WTC11 (cell line): ENCODE measurements around the gene DISP2. TPM values are rescaled to one million over a fixed set of nuclear protein-coding genes. Genes with fewer than 3 reads are reported as not detected.

Source experiments
- ATAC-seq: fragments of 200-7000 bp; cut with Tn5 transposase; 2 replicates; pipeline ENCODE4 v1.10.0; 2021; ENCODE audit warnings: mild to moderate bottlenecking, moderate library complexity
- CTCF ChIA-PET: fragments of 300-600 bp; sonication (Branson Sonifier 250); formaldehyde crosslinking; loops from one replicate; lab custom pipeline; 2021; ENCODE audit warnings: antibody characterized with exemption; lab: Charles Lee
- POLR2A ChIA-PET: fragments of 350-600 bp; sonication (Branson Sonifier 250); formaldehyde crosslinking; loops from one replicate; lab custom pipeline; 2021; ENCODE audit warnings: antibody characterized with exemption; lab: Charles Lee
- DNase-seq: peaks from one replicate; pipeline ENCODE4 v3.0.0; 2021; ENCODE audit warnings: low spot score
- H3K27ac Mint-ChIP-seq: 2 replicates; pipeline ENCODE4 v1.8.0; 2021; ENCODE audit warnings: mixed read lengths
- H3K27me3 Mint-ChIP-seq: 2 replicates; pipeline ENCODE4 v1.8.0; 2021; ENCODE audit warnings: low read depth, mild to moderate bottlenecking, moderate library complexity, mixed read lengths
- H3K36me3 Mint-ChIP-seq: 2 replicates; pipeline ENCODE4 v1.8.0; 2021; ENCODE audit warnings: mixed read lengths
- H3K4me1 Mint-ChIP-seq: 2 replicates; pipeline ENCODE4 v1.8.0; 2022; ENCODE audit warnings: mixed read lengths
- H3K4me3 Mint-ChIP-seq: 2 replicates; pipeline ENCODE4 v1.8.0; 2021; ENCODE audit warnings: mild to moderate bottlenecking, moderate library complexity, mixed read lengths
- H3K9me3 Mint-ChIP-seq: 2 replicates; pipeline ENCODE4 v1.8.0; 2021; ENCODE audit warnings: mixed read lengths
- ATF1 ChIP-seq: sonication (generic); formaldehyde crosslinking; IDR thresholded peaks from 2 replicates; pipeline ENCODE4 v1.8.1; 2023; ENCODE audit warnings: mild to moderate bottlenecking, moderate library complexity, missing genetic modification reagents
- ATF2 ChIP-seq: sonication (generic); formaldehyde crosslinking; IDR thresholded peaks from 2 replicates; pipeline ENCODE4 v1.8.1; 2022; ENCODE audit warnings: low read depth, missing genetic modification reagents, borderline replicate concordance
- CREM ChIP-seq: sonication (generic); formaldehyde crosslinking; IDR thresholded peaks from 2 replicates; pipeline ENCODE4 v1.8.1; 2022; ENCODE audit warnings: mild to moderate bottlenecking, missing genetic modification reagents, moderate library complexity
- CTCF ChIP-seq: fragments of 200-600 bp; IDR thresholded peaks from 2 replicates; pipeline ENCODE4 v1.8.0; 2022; ENCODE audit warnings: antibody characterized with exemption
- ELF4 ChIP-seq: sonication (generic); formaldehyde crosslinking; IDR thresholded peaks from 2 replicates; pipeline ENCODE4 v1.8.1; 2022; ENCODE audit warnings: low read depth, mild to moderate bottlenecking, moderate library complexity, missing genetic modification reagents
- GABPB1 ChIP-seq: sonication (generic); formaldehyde crosslinking; IDR thresholded peaks from 2 replicates; pipeline ENCODE4 v1.8.1; 2023; ENCODE audit warnings: mild to moderate bottlenecking, missing genetic modification reagents
- GTF2I ChIP-seq: fragments of 250-450 bp; sonication (Bioruptor Pico); conservative IDR thresholded peaks from 2 replicates; pipeline ENCODE4 v1.4.0; 2021; ENCODE audit warnings: mild to moderate bottlenecking
- MXD4 ChIP-seq: fragments of 250-450 bp; sonication (Bioruptor Pico); IDR thresholded peaks from 2 replicates; pipeline ENCODE4 v1.8.0; 2021; ENCODE audit warnings: mild to moderate bottlenecking, moderate library complexity, borderline replicate concordance
- MYBL2 ChIP-seq: sonication (generic); formaldehyde crosslinking; IDR thresholded peaks from 2 replicates; pipeline ENCODE4 v1.8.1; 2023; ENCODE audit warnings: mild to moderate bottlenecking, moderate library complexity, missing genetic modification reagents
- NFATC4 ChIP-seq: fragments of 250-450 bp; sonication (Bioruptor Pico); IDR thresholded peaks from 2 replicates; pipeline ENCODE4 v1.9.0; 2021; ENCODE audit warnings: mild to moderate bottlenecking
- SMAD3 ChIP-seq: sonication (generic); formaldehyde crosslinking; IDR thresholded peaks from 2 replicates; pipeline ENCODE4 v1.8.0; 2022; ENCODE audit warnings: missing genetic modification reagents, mild to moderate bottlenecking, borderline replicate concordance
- SMAD4 ChIP-seq: sonication (generic); formaldehyde crosslinking; IDR thresholded peaks from 2 replicates; pipeline ENCODE4 v1.8.0; 2022; ENCODE audit warnings: mild to moderate bottlenecking, missing genetic modification reagents
- SP1 ChIP-seq: sonication (generic); formaldehyde crosslinking; conservative IDR thresholded peaks from 2 replicates; pipeline ENCODE4 v1.8.1; 2022; ENCODE audit warnings: missing genetic modification reagents
- TCF7 ChIP-seq: sonication (generic); formaldehyde crosslinking; IDR thresholded peaks from 2 replicates; pipeline ENCODE4 v1.8.0; 2022; ENCODE audit warnings: mild to moderate bottlenecking, low read depth, missing genetic modification reagents, moderate library complexity
- TEAD1 ChIP-seq: sonication (generic); formaldehyde crosslinking; IDR thresholded peaks from 2 replicates; pipeline ENCODE4 v1.8.0; 2022; ENCODE audit warnings: mild to moderate bottlenecking, missing genetic modification reagents
- ZNF263 ChIP-seq: sonication (generic); formaldehyde crosslinking; IDR thresholded peaks from 2 replicates; pipeline ENCODE4 v1.8.1; 2022; ENCODE audit warnings: low read depth, mild to moderate bottlenecking, moderate library complexity, missing genetic modification reagents
- total RNA-seq: library from RNA; stranded (reverse); gene quantifications from 3 replicates; pipeline ENCODE4 v1.2.3, GENCODE V29; 2021
- TF ChIP-seq, protein P1 (sequence below): sonication (generic); formaldehyde crosslinking; IDR thresholded peaks from 2 replicates; pipeline ENCODE4 v1.8.1; 2023; ENCODE audit warnings: mild to moderate bottlenecking, missing genetic modification reagents
- TF ChIP-seq, protein P2 (sequence below): fragments of 250-450 bp; sonication (Bioruptor Pico); IDR thresholded peaks from 2 replicates; pipeline ENCODE4 v1.9.0; 2021; ENCODE audit warnings: mild to moderate bottlenecking, borderline replicate concordance
- TF ChIP-seq, protein P3 (sequence below): sonication (generic); formaldehyde crosslinking; IDR thresholded peaks from 2 replicates; pipeline ENCODE4 v1.8.0; 2022; ENCODE audit warnings: mild to moderate bottlenecking, missing genetic modification reagents
- TF ChIP-seq, protein P4 (sequence below): fragments of 250-450 bp; sonication (Bioruptor Pico); IDR thresholded peaks from 2 replicates; pipeline ENCODE4 v1.8.0; 2021; ENCODE audit warnings: mild to moderate bottlenecking

The DISP2 gene
- total RNA-seq, 1 experiment from 2014 or later: 3.5 TPM

DNA sequence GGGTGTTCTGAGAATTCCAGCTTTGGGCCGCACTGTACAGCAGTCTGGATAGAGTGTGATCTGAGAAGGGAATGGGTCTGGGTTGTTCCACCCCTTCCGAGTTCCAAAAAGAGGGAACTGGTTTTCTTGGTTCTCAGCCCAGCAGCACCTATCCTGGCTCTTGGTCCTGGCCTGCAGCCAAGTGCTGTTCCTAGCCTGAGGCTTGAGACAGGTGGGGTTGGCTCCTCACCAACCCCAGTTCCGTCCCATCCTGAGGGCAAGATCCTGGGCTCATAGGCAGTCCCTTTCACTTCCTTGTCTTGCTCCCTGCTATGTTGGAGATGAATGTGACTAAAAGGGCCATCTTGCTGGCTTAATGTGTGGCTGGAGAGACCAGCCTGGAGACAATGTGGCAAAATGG is 62.8 kb downstream of the DISP2 start:
- peak overlapping the region; percentile 51 for H3K27ac Mint-ChIP-seq
- H3K4me1 Mint-ChIP-seq: peaks cover 14% of the 10 kb centered on the region
- DNase-seq: no peak
- ChIA-PET CTCF (interaction anchor here (1.0 to 8.5 kb wide), 12 partner anchors 15 to 473 kb away, joined by 3 to 98 read pairs (median 6); partner anchors contain the start of genes BAHD1, CCDC9B, DISP2 and IVD), POLR2A (interaction anchor here (1.6 kb wide), 1 partner anchor 82 kb away, joined by 6 read pairs; no protein-coding TSS in a partner anchor)
- TF ChIP-seq MYBL2 (CRISPR knock-in tag): no peak
- TF ChIP-seq TCF7: no peak
- TF ChIP-seq ZNF263 (CRISPR knock-in tag): no peak
- TF ChIP-seq CREM (CRISPR knock-in tag): no peak
- no peak for TF ChIP-seq GTF2I (CRISPR knock-in tag)
- TF ChIP-seq, protein P1, sequence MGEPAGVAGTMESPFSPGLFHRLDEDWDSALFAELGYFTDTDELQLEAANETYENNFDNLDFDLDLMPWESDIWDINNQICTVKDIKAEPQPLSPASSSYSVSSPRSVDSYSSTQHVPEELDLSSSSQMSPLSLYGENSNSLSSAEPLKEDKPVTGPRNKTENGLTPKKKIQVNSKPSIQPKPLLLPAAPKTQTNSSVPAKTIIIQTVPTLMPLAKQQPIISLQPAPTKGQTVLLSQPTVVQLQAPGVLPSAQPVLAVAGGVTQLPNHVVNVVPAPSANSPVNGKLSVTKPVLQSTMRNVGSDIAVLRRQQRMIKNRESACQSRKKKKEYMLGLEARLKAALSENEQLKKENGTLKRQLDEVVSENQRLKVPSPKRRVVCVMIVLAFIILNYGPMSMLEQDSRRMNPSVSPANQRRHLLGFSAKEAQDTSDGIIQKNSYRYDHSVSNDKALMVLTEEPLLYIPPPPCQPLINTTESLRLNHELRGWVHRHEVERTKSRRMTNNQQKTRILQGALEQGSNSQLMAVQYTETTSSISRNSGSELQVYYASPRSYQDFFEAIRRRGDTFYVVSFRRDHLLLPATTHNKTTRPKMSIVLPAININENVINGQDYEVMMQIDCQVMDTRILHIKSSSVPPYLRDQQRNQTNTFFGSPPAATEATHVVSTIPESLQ (CRISPR knock-in tag): no peak
- TF ChIP-seq, protein P2, sequence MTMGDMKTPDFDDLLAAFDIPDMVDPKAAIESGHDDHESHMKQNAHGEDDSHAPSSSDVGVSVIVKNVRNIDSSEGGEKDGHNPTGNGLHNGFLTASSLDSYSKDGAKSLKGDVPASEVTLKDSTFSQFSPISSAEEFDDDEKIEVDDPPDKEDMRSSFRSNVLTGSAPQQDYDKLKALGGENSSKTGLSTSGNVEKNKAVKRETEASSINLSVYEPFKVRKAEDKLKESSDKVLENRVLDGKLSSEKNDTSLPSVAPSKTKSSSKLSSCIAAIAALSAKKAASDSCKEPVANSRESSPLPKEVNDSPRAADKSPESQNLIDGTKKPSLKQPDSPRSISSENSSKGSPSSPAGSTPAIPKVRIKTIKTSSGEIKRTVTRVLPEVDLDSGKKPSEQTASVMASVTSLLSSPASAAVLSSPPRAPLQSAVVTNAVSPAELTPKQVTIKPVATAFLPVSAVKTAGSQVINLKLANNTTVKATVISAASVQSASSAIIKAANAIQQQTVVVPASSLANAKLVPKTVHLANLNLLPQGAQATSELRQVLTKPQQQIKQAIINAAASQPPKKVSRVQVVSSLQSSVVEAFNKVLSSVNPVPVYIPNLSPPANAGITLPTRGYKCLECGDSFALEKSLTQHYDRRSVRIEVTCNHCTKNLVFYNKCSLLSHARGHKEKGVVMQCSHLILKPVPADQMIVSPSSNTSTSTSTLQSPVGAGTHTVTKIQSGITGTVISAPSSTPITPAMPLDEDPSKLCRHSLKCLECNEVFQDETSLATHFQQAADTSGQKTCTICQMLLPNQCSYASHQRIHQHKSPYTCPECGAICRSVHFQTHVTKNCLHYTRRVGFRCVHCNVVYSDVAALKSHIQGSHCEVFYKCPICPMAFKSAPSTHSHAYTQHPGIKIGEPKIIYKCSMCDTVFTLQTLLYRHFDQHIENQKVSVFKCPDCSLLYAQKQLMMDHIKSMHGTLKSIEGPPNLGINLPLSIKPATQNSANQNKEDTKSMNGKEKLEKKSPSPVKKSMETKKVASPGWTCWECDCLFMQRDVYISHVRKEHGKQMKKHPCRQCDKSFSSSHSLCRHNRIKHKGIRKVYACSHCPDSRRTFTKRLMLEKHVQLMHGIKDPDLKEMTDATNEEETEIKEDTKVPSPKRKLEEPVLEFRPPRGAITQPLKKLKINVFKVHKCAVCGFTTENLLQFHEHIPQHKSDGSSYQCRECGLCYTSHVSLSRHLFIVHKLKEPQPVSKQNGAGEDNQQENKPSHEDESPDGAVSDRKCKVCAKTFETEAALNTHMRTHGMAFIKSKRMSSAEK (CRISPR knock-in tag): no peak
- TF ChIP-seq ATF1: no peak
- TF ChIP-seq, protein P3, sequence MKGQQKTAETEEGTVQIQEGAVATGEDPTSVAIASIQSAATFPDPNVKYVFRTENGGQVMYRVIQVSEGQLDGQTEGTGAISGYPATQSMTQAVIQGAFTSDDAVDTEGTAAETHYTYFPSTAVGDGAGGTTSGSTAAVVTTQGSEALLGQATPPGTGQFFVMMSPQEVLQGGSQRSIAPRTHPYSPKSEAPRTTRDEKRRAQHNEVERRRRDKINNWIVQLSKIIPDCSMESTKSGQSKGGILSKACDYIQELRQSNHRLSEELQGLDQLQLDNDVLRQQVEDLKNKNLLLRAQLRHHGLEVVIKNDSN (CRISPR knock-in tag): no peak
- no peak for TF ChIP-seq MXD4
- TF ChIP-seq, protein P4, sequence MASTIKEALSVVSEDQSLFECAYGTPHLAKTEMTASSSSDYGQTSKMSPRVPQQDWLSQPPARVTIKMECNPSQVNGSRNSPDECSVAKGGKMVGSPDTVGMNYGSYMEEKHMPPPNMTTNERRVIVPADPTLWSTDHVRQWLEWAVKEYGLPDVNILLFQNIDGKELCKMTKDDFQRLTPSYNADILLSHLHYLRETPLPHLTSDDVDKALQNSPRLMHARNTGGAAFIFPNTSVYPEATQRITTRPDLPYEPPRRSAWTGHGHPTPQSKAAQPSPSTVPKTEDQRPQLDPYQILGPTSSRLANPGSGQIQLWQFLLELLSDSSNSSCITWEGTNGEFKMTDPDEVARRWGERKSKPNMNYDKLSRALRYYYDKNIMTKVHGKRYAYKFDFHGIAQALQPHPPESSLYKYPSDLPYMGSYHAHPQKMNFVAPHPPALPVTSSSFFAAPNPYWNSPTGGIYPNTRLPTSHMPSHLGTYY (CRISPR knock-in tag): no peak
- no peak for TF ChIP-seq ELF4 (CRISPR knock-in tag)
- H3K9me3 Mint-ChIP-seq: no peaks in the 10 kb centered on the region
- ATAC-seq: peak; percentile 27
- H3K27me3 Mint-ChIP-seq: no peaks in the 10 kb centered on the region; the same call in 1 of the 2 replicates
- peaks cover 14% of the 10 kb centered on the region for H3K36me3 Mint-ChIP-seq
- H3K4me3 Mint-ChIP-seq: no peak overlapping the region

DNA sequence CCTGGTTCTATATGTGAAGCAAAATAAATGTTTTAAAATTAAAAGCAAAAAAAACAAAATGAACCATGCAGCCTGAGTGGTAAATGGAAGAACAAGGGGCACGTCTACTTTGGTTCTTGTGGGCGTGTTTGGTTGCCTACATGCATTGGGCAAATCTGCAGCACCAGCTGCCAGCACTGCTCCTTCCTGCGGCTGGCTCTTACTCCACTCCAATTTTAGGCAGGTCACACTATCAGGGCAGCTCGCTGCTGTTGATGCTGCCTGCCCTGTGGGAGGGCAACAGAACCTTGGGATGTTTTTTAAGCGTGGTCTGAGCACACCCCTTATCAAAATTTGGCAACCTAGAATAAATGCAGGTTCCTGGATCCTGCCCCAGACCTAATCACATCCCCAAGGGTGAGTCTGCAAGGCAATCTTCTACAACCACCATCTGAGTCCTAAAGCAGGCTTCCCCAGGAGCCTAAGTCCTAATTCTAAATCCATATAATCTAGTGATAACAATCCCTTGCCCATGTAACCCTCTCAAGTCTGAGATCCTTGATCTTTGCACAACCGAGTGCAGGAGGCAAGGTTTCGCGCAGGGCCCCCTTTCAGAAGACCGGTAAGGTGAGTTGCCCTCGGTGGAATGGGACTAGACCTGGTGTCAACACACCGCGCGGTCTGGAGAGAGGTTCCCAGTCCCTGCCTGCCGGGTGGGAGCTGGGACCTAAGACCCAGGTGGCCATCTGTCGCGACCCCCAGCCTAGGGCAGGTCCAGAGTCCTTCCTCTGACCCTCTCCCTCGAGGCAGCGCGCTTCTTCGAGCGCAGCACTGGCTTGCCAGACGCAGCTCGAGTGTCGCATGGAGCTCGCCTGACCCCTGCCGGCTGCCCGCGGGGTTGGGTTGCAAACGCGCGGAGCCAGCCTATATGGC is 63.5 kb downstream of the DISP2 start:
- Mint-ChIP-seq H3K27ac (peak overlapping the region; percentile 22; the same call in 1 of the 2 replicates), H3K36me3 (peaks cover 12% of the 10 kb centered on the region), H3K4me1 (peaks cover 14% of the 10 kb centered on the region), H3K4me3 (peak overlapping the region; percentile 45), H3K9me3 (no peaks in the 10 kb centered on the region), H3K27me3 (no peaks in the 10 kb centered on the region; the same call in 1 of the 2 replicates)
- ATAC-seq (peak; percentile 88), DNase-seq (peak; percentile 89)
- CTCF ChIA-PET: interaction anchor here (0.7 to 8.5 kb wide), 31 partner anchors 9 to 472 kb away, joined by 3 to 98 read pairs (median 5); partner anchors contain the start of genes BAHD1, CCDC9B, DISP2 and INAFM2
- POLR2A ChIA-PET: interaction anchor here (0.7 to 1.6 kb wide), 4 partner anchors 16 to 83 kb away, joined by 3 to 8 read pairs (median 6); partner anchors contain the start of gene IVD
- TF ChIP-seq SMAD3 (CRISPR knock-in tag) (no peak), SMAD4 (no peak), CREM (CRISPR knock-in tag) (0 out of 2 replicates have a peak, but pooled peaks have one; percentile 62), SP1 (CRISPR knock-in tag) (0 out of 2 replicates have a peak, but pooled peaks have one; percentile 38), CTCF (peak; percentile 70), GABPB1 (CRISPR knock-in tag) (no peak), ATF2 (CRISPR knock-in tag) (no peak), TEAD1 (no peak; the same call in 1 of the 2 replicates), NFATC4 (peak; percentile 77)
